H54 (cell line): Measurements from ENCODE around the gene KIF16B.

Source experiments
- DNase-seq: peaks from one replicate; pipeline ENCODE4 v3.0.0; 2011; ENCODE audit warnings: low spot score, mixed read lengths; ENCODE audit not compliant: insufficient read length
- FAIRE-seq: peaks from 3 replicates; lab custom pipeline; 2011; peaks lifted over from hg19 to GRCh38; lab: Jason Lieb, UNC
- POLR2A ChIP-seq: IDR thresholded peaks from 2 replicates; pipeline ENCODE4 v1.6.1; 2011; ENCODE audit warnings: low read depth, mild to moderate bottlenecking, low read length

The KIF16B gene

DNA sequence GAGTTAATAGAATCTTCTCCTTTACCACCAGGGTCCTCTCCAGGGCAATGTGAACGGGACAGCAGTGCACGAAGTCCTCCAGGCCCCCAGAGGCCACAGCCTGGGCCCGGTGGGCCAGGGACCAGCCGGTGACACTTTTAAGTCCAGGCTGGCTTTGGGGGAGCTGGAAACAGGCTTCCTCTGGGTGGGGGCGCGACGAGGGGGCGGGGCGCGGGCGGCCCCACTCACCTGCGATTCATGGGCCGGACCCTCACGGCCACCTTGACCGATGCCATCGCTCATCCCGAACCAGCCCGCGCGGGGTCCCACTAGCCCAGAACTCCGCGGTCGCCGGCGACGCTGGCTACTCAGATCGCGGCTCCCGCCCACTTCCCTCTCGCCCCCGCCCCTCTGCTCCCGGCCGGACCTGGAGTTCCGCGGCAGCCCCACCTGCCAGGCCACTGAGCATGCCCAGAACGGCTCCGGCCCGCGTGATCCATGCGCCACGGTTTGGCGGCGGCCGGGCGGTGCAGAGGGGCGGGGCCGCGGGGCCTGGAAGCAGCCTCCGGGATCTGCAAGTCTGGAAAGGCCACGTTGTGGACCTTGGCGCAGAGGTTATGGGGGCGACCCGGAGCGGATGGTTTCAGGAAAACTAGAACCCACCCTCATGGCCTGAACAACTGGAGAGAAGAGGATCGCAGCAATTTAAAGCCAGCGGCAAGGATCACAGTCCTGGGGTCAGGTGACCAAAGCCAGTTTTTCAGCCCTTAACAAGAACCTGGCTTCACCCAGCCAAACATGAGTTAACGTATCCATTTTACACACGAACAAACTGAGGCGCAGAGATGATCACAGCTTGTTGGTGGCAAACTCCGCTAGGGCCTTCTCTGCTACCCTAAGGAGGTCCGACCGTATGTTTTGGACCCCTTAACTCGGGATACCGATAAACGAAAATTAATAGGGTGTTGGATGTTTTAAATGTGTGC, at the start of gene KIF16B:
Gene KIF16B (minus strand): TSS at position 448 of the 965 bp plus-strand sequence. CDS start 173 bp downstream, at position 275.
- DNase-seq (peak; percentile 78), FAIRE-seq (no peak)
- TF ChIP-seq POLR2A, result peak; percentile 48; the same call in 1 of the 2 replicates

DNA sequence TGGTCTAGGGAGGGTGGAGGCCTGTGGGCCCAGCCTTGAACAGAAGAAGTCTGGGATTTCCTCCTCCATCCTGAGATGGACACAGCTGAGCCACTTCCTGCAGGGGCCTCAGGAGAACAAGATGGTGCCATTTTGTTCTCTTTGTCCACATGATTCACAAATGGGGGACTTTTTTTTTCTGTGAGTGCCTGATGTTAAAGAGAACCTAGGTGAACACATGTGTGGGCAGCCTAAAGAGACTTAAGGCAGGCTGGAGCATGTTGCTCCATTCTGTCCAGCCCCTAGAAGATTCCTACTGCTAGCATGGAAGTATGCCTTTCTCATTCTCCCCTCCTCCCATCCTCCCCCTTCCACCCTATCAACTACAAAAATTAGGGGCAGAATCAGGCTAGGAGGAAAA, 49.3 kb upstream of the KIF16B start:
- DNase-seq (no peak), FAIRE-seq (no peak)
- no peak for TF ChIP-seq POLR2A

- no peak for FAIRE-seq
- no peak for DNase-seq
- TF ChIP-seq POLR2A, result no peak
Observed at GRCh38 chr20:16621435-16622141, 48.3 kb upstream of the KIF16B start.

DNA sequence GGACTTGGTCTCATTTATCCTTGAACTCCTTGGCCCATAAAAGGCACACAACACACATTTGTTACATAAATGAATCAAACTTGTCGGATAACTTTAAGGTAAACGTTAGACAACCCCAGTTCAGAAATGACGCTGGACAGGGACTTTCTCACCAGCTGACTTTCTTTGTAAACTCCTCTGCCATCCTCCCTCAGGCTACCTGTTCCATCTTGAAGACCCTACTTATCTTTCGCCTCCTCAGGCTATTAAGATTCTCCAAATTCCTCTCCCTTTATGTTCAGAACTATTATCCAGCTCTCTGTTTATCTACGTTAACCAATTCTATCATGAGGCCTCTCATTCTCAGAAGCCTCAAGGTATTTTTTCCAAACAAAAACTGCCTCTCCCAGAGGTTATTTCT, 47.7 kb upstream of the KIF16B start:
- no peak for FAIRE-seq
- no peak for TF ChIP-seq POLR2A
- DNase-seq, result no peak

- no peak for FAIRE-seq
- no peak for TF ChIP-seq POLR2A
- DNase-seq, result no peak
Observed at GRCh38 chr20:16619953-16620352, 46.7 kb upstream of the KIF16B start.

GRCh38 chr20:16617056-16617455, 43.8 kb upstream of the KIF16B start:
- no peak for DNase-seq
- no peak for FAIRE-seq
- TF ChIP-seq POLR2A, result no peak

- no peak for TF ChIP-seq POLR2A
- DNase-seq, result no peak
- no peak for FAIRE-seq
Observed at GRCh38 chr20:16616317-16616716, 43.1 kb upstream of the KIF16B start.

DNA sequence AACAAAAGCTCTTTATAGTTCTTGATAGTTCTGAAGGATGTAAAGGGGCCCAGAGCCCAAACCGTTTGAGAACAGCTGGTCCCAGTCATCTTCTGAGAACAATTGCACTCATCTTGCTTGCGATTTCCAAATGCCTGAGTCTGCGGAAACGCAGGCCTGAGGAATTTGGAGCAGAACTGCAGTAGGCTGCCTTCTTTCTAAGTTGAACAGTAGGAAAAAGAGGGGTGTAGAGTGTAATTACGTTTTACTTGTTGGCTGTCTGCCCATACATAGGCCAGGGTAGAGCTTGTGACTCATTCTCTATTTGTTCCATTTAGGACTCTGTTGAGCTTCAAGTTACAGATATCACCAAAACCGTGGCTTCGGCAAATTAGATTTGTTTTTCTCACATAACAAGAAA, 42.0 kb upstream of the KIF16B start:
- TF ChIP-seq POLR2A, result no peak
- DNase-seq, result no peak
- no peak for FAIRE-seq

GRCh38 chr20:16613954-16614353, 40.7 kb upstream of the KIF16B start:
- FAIRE-seq (no peak), DNase-seq (no peak)
- no peak for TF ChIP-seq POLR2A

DNA sequence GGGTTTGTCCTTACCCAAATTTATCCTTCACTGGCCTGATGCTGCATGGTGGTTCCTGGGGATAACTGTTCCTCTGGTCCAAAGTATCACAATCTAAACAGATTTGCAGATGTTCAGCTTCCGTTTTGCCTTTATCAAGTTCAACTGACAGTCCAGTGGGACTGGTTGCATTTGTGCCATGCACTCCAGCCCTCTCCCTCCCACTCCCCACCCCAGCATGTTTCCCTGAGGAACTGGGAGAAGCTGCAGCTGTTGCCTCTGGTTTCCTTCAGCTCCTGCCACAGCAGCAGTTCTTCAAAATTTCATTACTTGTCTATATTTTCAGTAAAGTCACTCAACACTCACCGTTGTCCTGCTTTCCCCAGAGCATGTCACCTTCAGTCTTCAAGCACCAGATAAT, 39.5 kb upstream of the KIF16B start:
- no peak for TF ChIP-seq POLR2A
- FAIRE-seq (no peak), DNase-seq (no peak)

- DNase-seq, result no peak
- TF ChIP-seq POLR2A, result no peak
- FAIRE-seq, result no peak
Observed at GRCh38 chr20:16611817-16612216, 38.6 kb upstream of the KIF16B start.

DNA sequence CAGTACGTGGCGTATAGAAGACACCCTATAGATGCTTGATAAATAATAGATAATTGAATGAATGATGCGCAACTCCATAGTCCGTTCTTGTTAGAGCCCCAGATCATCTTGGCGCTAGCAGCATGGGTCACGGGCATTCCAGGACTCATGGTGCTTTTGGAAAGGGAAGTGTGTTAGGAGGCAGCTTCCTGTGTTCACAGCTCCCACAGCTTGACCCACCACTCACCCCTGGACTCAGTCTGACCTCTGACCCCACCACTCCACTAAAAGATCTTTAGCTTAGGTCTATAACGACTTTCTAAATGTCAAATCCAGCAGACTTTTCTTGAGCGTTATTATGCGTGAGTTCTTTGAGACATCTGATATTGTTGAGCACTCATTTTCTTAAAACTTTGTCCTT, 35.8 kb upstream of the KIF16B start:
- no peak for TF ChIP-seq POLR2A
- FAIRE-seq (no peak), DNase-seq (no peak)

- DNase-seq (no peak), FAIRE-seq (no peak)
- no peak for TF ChIP-seq POLR2A
Observed at GRCh38 chr20:16608277-16608650, 35.0 kb upstream of the KIF16B start.
